ENCODE measurements around the gene ARHGAP18. TPM values are rescaled to one million over a fixed set of nuclear protein-coding genes. Genes with fewer than 3 reads are reported as not detected.

The ARHGAP18 gene
- total RNA-seq, 1 donor from 2014 or later, result 7.9 TPM

GRCh38 chr6:129552413-129552812, 157.6 kb downstream of the ARHGAP18 start:
- no peak for DNase-seq
- Mint-ChIP-seq H3K27ac (ENCODE audit: unreplicated experiment) (no peak overlapping the region), H3K36me3 (ENCODE audit: unreplicated experiment) (no peaks in the 10 kb centered on the region), H3K4me1 (ENCODE audit: low read depth, unreplicated experiment) (no peaks in the 10 kb centered on the region), H3K9me3 (ENCODE audit: unreplicated experiment) (no peaks in the 10 kb centered on the region), H3K4me3 (ENCODE audit: unreplicated experiment) (no peak overlapping the region), H3K27me3 (ENCODE audit: unreplicated experiment) (no peaks in the 10 kb centered on the region)
- TF ChIP-seq CTCF (IDR thresholded peaks at IDR 0.05; ENCODE audit: partially characterized antibody, unreplicated experiment), result no peak

- no peak for DNase-seq
- Mint-ChIP-seq H3K4me1 (ENCODE audit: low read depth, unreplicated experiment) (no peaks in the 10 kb centered on the region), H3K27me3 (ENCODE audit: unreplicated experiment) (no peaks in the 10 kb centered on the region), H3K27ac (ENCODE audit: unreplicated experiment) (no peak overlapping the region), H3K36me3 (ENCODE audit: unreplicated experiment) (no peaks in the 10 kb centered on the region), H3K4me3 (ENCODE audit: unreplicated experiment) (no peak overlapping the region), H3K9me3 (ENCODE audit: unreplicated experiment) (no peaks in the 10 kb centered on the region)
- no peak for TF ChIP-seq CTCF (IDR thresholded peaks at IDR 0.05; ENCODE audit: partially characterized antibody, unreplicated experiment)
Observed at GRCh38 chr6:129551486-129551885, 158.5 kb downstream of the ARHGAP18 start.

GRCh38 chr6:129546702-129547101, 163.3 kb downstream of the ARHGAP18 start:
- H3K4me3 Mint-ChIP-seq (ENCODE audit: unreplicated experiment), result no peak overlapping the region
- no peaks in the 10 kb centered on the region for H3K27me3 Mint-ChIP-seq (ENCODE audit: unreplicated experiment)
- no peak for DNase-seq
- no peak for TF ChIP-seq CTCF (IDR thresholded peaks at IDR 0.05; ENCODE audit: partially characterized antibody, unreplicated experiment)
- H3K36me3 Mint-ChIP-seq (ENCODE audit: unreplicated experiment), result no peaks in the 10 kb centered on the region
- H3K9me3 Mint-ChIP-seq (ENCODE audit: unreplicated experiment), result no peaks in the 10 kb centered on the region
- H3K4me1 Mint-ChIP-seq (ENCODE audit: low read depth, unreplicated experiment), result no peaks in the 10 kb centered on the region
- H3K27ac Mint-ChIP-seq (ENCODE audit: unreplicated experiment), result no peak overlapping the region

- H3K4me1 Mint-ChIP-seq (ENCODE audit: low read depth, unreplicated experiment), result no peaks in the 10 kb centered on the region
- no peak for TF ChIP-seq CTCF (IDR thresholded peaks at IDR 0.05; ENCODE audit: partially characterized antibody, unreplicated experiment)
- DNase-seq, result no peak
- H3K4me3 Mint-ChIP-seq (ENCODE audit: unreplicated experiment), result no peak overlapping the region
- no peaks in the 10 kb centered on the region for H3K27me3 Mint-ChIP-seq (ENCODE audit: unreplicated experiment)
- H3K27ac Mint-ChIP-seq (ENCODE audit: unreplicated experiment), result no peak overlapping the region
- H3K36me3 Mint-ChIP-seq (ENCODE audit: unreplicated experiment), result no peaks in the 10 kb centered on the region
- H3K9me3 Mint-ChIP-seq (ENCODE audit: unreplicated experiment), result no peaks in the 10 kb centered on the region
Observed at GRCh38 chr6:129544892-129545612, 164.9 kb downstream of the ARHGAP18 start.

GRCh38 chr6:129543981-129544380, 166.0 kb downstream of the ARHGAP18 start:
- peaks cover 3% of the 10 kb centered on the region for H3K4me1 Mint-ChIP-seq (ENCODE audit: low read depth, unreplicated experiment)
- no peaks in the 10 kb centered on the region for H3K36me3 Mint-ChIP-seq (ENCODE audit: unreplicated experiment)
- TF ChIP-seq CTCF (IDR thresholded peaks at IDR 0.05; ENCODE audit: partially characterized antibody, unreplicated experiment), result no peak
- H3K4me3 Mint-ChIP-seq (ENCODE audit: unreplicated experiment), result no peak overlapping the region
- H3K9me3 Mint-ChIP-seq (ENCODE audit: unreplicated experiment), result no peaks in the 10 kb centered on the region
- no peak for DNase-seq
- no peak overlapping the region for H3K27ac Mint-ChIP-seq (ENCODE audit: unreplicated experiment)
- no peaks in the 10 kb centered on the region for H3K27me3 Mint-ChIP-seq (ENCODE audit: unreplicated experiment)
